ENCODE data around the gene INPP5D. TPM values are rescaled to one million over a fixed set of nuclear protein-coding genes. Genes with fewer than 3 reads are reported as not detected.
A peak's percentile ranks its signal among the peaks of the same experiment; 100 is the strongest.

The INPP5D gene
- total and polyA plus RNA-seq, 2 of the 13 experiments (the other 11 are each of a cell fraction or from before 2014, with no cell fraction given), result 16.7 to 18.0 TPM

DNA sequence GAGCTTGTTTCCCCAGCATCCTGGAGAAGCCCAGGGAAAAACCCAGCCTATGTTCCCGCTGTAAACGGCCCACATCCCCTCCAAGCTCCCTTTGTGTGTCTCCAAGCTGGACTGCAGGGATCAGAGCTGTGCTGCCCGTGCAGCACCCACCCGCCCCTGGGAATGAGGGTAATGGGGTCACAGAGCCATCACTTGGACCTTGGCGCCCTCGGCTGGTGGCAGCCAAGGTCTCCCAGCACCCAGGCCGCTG lies 670 bp upstream of the INPP5D start (continued):
- TF ChIP-seq ZNF607 (CRISPR knock-in tag; IDR thresholded peaks at IDR 0.05; ENCODE audit: borderline replicate concordance), result no peak
- peak; percentile 49; the same call in 1 of the 2 replicates for TF ChIP-seq ZNF550 (CRISPR knock-in tag; IDR thresholded peaks at IDR 0.05; ENCODE audit: borderline replicate concordance)
- no peak for TF ChIP-seq MAFF (IDR thresholded peaks at IDR 0.05; ENCODE audit: low read depth, low read length)
- no peak for TF ChIP-seq SP140L (CRISPR knock-in tag; IDR thresholded peaks at IDR 0.05; ENCODE audit: borderline replicate concordance)
- no peak for TF ChIP-seq ZNF782 (CRISPR knock-in tag; IDR thresholded peaks at IDR 0.05; ENCODE audit: borderline replicate concordance)
- TF ChIP-seq SCMH1 (CRISPR knock-in tag; IDR thresholded peaks at IDR 0.05; ENCODE audit: borderline replicate concordance), result no peak
- TF ChIP-seq KMT2B (CRISPR knock-in tag; IDR thresholded peaks at IDR 0.05), result no peak; the same call in 1 of the 2 replicates
- TF ChIP-seq TEF (CRISPR knock-in tag; IDR thresholded peaks at IDR 0.05), result no peak
- peak; percentile 51; the same call in 1 of the 2 replicates for TF ChIP-seq PPARG (CRISPR knock-in tag; conservative IDR thresholded peaks at IDR 0.05)
- TF ChIP-seq SMAD1 (CRISPR knock-in tag; IDR thresholded peaks at IDR 0.05; ENCODE audit: borderline replicate concordance, low read depth), result no peak
- no peak; the same call in 1 of the 2 replicates for TF ChIP-seq ZNF33A (CRISPR knock-in tag; IDR thresholded peaks at IDR 0.05; ENCODE audit: borderline replicate concordance)
- TF ChIP-seq, protein P1, sequence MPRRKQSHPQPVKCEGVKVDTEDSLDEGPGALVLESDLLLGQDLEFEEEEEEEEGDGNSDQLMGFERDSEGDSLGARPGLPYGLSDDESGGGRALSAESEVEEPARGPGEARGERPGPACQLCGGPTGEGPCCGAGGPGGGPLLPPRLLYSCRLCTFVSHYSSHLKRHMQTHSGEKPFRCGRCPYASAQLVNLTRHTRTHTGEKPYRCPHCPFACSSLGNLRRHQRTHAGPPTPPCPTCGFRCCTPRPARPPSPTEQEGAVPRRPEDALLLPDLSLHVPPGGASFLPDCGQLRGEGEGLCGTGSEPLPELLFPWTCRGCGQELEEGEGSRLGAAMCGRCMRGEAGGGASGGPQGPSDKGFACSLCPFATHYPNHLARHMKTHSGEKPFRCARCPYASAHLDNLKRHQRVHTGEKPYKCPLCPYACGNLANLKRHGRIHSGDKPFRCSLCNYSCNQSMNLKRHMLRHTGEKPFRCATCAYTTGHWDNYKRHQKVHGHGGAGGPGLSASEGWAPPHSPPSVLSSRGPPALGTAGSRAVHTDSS (CRISPR knock-in tag; conservative IDR thresholded peaks at IDR 0.05), result no peak
- 0 out of 2 replicates have a peak, but pooled peaks have one; percentile 16 for TF ChIP-seq ZNF784 (CRISPR knock-in tag; IDR thresholded peaks at IDR 0.05; ENCODE audit: borderline replicate concordance)
- TF ChIP-seq ZNF143 (CRISPR knock-in tag; IDR thresholded peaks at IDR 0.05), result 0 out of 2 replicates have a peak, but pooled peaks have one; percentile 30
- TF ChIP-seq ZNF557 (CRISPR knock-in tag; IDR thresholded peaks at IDR 0.05), result no peak
- TF ChIP-seq, protein P2, sequence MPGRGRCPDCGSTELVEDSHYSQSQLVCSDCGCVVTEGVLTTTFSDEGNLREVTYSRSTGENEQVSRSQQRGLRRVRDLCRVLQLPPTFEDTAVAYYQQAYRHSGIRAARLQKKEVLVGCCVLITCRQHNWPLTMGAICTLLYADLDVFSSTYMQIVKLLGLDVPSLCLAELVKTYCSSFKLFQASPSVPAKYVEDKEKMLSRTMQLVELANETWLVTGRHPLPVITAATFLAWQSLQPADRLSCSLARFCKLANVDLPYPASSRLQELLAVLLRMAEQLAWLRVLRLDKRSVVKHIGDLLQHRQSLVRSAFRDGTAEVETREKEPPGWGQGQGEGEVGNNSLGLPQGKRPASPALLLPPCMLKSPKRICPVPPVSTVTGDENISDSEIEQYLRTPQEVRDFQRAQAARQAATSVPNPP (CRISPR knock-in tag; IDR thresholded peaks at IDR 0.05), result no peak
- TF ChIP-seq, protein P3, sequence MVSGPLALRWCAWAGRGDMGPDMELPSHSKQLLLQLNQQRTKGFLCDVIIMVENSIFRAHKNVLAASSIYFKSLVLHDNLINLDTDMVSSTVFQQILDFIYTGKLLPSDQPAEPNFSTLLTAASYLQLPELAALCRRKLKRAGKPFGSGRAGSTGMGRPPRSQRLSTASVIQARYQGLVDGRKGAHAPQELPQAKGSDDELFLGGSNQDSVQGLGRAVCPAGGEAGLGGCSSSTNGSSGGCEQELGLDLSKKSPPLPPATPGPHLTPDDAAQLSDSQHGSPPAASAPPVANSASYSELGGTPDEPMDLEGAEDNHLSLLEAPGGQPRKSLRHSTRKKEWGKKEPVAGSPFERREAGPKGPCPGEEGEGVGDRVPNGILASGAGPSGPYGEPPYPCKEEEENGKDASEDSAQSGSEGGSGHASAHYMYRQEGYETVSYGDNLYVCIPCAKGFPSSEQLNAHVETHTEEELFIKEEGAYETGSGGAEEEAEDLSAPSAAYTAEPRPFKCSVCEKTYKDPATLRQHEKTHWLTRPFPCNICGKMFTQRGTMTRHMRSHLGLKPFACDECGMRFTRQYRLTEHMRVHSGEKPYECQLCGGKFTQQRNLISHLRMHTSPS (CRISPR knock-in tag; IDR thresholded peaks at IDR 0.05; ENCODE audit: low read depth), result no peak
- no peak; the same call in 1 of the 2 replicates for TF ChIP-seq KDM5A (IDR thresholded peaks at IDR 0.05; ENCODE audit: borderline replicate concordance, low read length)
- no peak for TF ChIP-seq ZNF10 (CRISPR knock-in tag; IDR thresholded peaks at IDR 0.05; ENCODE audit: borderline replicate concordance, low read depth)
- TF ChIP-seq ZNF24 (IDR thresholded peaks at IDR 0.05), result no peak
- no peak; the same call in 1 of the 2 replicates for TF ChIP-seq DPF2 (CRISPR knock-in tag; IDR thresholded peaks at IDR 0.05; ENCODE audit: borderline replicate concordance, low read depth)
- TF ChIP-seq SYNCRIP (IDR thresholded peaks at IDR 0.05; ENCODE audit: insufficient read depth, low read depth, low read length), result no peak
- no peak for TF ChIP-seq TCF7L2 (IDR thresholded peaks at IDR 0.05; ENCODE audit: low read depth, low read length)
